KBM-7 (cell line): Measurements from ENCODE around the gene F5.

ENCODE experiments used
- DNase-seq: peaks from one replicate; pipeline ENCODE4 v3.0.0-alpha.2; 2015
- in situ Hi-C: fragments of 300-500 bp; cut with MboI; formaldehyde crosslinking; loops from 2 replicates; pipeline ENCODE4 v1.14.3; 2020; ENCODE audit warnings: low sequenced_read_pairs, low pct_unique_long_range_greater_than_20kb, mixed read lengths

The F5 gene

GRCh38 chr1:169486281-169487051 lies 99.8 kb downstream of the F5 start:
- DNase-seq, result no peak
- in situ Hi-C loops, result no loop called here

- in situ Hi-C loops, result no loop called here
- peak; percentile 99 for DNase-seq
Measured at GRCh38 chr1:169485431-169486280, 100.6 kb downstream of the F5 start, which contains the start of gene SLC19A2. TSS of gene SLC19A2 (minus strand) at chr1:169485944. CDS start at chr1:169485766, 178 bp downstream.

DNA sequence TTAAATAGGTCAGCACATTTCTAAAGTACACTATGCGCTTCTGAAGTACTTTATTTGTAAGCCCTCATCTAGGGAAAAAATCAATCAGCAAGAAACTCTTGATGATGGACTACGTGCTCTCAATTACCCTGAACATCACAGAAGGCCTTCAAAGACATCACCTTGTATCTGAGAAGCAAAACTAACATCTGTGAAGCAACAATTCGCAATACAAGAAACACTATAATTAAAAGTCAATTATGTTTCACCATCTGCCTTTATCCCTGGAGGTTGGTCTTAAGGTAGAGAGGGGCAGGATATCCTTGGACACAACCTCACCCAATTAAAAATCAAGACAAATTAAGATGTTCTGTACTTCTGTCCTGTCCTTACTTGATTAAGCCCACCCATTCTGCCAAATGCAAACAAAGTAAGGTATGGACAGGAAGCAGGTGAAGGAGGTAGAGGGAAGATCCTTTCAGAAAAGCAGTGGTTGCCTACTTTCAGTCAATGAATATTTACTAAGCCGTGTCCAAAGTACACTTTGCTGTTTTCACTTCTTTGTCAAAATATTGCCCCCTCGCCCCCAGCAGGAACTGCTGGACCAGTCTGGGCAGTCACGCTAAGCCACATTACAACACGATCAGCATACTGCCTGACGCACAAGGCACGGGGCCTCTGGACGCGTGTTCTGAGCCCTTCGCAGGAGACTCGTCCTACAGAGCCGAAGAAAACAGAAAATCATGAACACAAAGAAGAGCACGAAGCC lies 101.4 kb downstream of the F5 start:
- peak; percentile 57 for DNase-seq
- in situ Hi-C loops, result no loop called here

DNA sequence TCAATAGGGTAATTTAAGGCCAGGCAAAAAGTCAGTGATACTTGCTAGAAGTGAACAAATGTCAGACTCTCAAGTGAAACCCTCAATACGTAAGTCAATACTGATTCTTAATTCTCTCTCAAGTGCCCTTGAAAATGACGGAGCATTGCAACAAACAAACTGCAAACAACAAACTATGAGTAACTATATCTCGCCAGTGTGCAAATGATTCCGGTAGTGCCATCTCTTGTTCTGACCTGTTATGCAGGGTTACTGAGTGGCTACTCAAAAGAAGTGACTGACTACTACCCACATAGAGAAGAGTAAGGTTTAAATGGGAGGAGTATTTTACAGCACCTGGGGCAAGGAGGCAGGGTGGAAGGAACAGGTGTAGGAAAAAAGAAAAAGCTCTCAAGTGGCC lies 102.2 kb downstream of the F5 start:
- DNase-seq, result peak; percentile 28
- in situ Hi-C loops, result no loop called here

DNA sequence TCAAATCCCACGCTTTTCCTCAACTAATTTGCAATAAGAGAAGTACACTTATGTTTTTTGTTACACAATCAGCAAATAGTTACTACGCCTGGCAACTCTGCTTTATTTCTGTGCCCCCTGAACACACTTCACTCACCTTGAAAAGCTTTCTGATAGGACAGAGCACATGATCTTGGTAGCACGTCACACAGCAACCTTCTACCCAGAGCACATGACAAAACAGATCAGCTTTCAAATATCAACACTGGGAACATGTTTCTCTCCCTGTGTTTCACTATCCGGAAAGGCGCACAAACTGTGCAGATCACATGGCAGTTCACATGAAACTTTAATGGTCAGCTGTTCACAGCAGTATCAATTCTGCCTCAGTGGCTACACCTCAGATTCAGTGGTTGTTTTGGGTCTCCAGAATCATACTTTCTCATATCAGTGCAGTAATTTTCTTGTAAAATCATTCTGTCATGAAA lies 102.7 kb downstream of the F5 start:
- in situ Hi-C loops, result no loop called here
- DNase-seq, result peak; percentile 47

- in situ Hi-C loops, result no loop called here
- DNase-seq, result no peak
Measured at GRCh38 chr1:169479363-169480066, 106.8 kb downstream of the F5 start.

DNA sequence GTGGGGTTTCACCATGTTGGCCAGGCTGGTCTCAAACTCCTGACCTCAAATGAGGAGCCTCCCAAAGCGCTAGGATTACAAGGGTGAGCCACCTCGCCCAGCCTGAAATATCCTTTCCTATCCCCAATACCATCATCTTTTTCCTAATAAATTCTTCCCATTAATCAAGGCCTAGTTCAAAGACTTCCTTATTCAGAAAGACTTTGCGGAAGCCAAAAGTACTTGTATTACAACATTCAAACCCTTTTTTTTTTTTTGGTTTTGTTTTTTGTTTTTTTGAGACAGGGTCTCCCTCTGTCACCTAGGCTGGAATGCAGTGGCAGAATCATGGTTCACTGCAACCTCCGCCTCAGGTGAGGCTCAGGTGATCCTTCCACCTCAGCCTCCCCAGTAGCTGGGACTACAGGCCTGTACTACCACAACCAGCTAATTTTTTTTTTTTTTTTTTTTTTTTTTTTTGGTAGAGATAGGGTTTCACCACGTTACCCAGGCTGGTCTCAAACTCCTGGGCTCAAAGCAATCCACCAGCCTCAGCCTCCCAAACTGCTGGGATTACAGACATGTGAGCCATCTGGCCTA lies 108.1 kb downstream of the F5 start:
- in situ Hi-C loops, result no loop called here

GRCh38 chr1:169475806-169476387 lies 110.4 kb downstream of the F5 start:
- in situ Hi-C loops, result no loop called here
- no peak for DNase-seq

More for the DNA sequence above, 108.1 kb downstream of the F5 start:
- no peak for DNase-seq

GRCh38 chr1:169474302-169474995 lies 111.8 kb downstream of the F5 start:
- no peak for DNase-seq
- in situ Hi-C loops, result no loop called here

DNA sequence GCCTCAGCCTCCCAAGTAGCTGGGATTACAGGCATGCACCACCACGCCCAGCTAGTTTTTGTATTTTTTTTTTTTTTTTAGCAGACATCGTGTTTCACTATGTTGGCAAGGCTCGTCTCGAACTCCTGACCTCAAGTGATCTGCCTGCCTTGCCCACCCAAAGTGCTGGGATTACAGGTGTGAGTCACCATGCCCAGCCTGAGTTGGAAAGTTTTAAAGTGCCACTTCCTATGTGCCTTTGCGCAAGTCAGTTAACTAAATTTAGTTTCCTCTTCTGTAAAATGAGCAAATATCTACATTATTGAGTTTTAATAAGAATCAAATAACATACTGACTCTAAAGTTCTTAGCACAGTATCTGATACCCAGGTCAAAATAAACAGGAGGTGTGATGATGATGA lies 112.9 kb downstream of the F5 start:
- in situ Hi-C loops, result no loop called here
- DNase-seq, result no peak

DNA sequence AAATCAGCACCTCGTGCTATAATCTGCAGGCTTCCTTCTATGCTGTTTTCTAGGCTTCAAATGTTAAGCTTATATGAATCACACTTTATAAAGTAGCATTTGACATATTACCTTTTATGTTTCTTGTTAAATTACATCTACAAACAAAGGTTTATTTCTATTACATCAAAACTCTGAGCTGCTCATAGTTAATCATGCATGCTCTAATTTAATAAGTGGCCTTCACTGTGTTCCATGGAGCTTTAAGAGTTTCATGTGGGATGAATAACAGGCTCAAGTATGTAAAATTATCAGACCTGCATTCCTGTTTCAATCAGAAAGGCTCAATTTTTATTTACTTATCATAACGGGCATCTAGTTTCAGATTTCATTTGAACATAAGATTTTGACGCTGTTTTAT lies 113.5 kb downstream of the F5 start:
- no peak for DNase-seq
- in situ Hi-C loops, result no loop called here

DNA sequence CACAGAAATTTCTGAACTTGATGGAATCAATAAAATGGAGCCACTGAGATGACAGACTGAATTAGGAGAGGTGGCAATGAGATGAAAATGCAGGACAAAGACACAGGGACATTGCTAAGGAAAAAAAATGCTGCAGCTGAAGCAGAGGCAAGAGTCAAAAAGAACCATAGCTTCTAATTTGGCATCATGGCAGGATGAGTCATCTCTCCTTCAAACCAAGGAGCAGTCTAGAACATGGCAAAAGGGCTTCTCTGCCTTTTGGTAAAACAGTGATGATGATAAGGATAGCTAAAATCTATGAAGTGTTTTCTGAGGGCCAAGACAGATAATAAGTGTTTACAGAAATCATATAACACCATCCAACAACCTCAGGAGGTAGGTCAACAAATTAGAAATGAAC lies 117.3 kb downstream of the F5 start:
- in situ Hi-C loops, result no loop called here
- DNase-seq, result no peak

GRCh38 chr1:169466259-169467230 lies 119.7 kb downstream of the F5 start:
- DNase-seq, result peak; percentile 68
- in situ Hi-C loops, result no loop called here

GRCh38 chr1:169465281-169465680 lies 121.0 kb downstream of the F5 start:
- in situ Hi-C loops, result no loop called here
- no peak for DNase-seq
